ENCODE measurements around the gene CBLL2. TPM values are rescaled to one million over a fixed set of nuclear protein-coding genes. Genes with fewer than 3 reads are reported as not detected.

CBLL2 gene
- total and polyA plus RNA-seq, 9 donors, result not detected

DNA sequence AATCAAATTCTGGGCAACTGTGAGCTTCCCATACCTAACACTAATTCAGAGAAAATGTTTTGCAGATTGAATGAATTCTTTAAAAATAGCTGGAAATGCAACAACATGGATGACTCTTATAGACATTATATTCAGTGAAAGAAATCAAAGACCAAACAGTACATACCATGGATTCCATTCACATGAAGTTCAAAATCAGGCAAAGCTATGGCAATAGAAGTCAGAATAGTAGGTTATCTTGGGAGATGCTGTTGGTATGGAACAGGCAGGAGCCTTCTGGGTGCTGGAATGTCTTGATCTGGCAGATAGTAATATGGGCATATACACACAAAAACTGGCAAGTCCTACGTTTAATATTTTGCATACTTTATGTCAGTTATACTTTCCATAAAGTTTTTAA lies 25.5 kb upstream of the CBLL2 start:
- no peaks in the 10 kb centered on the region for H3K9me3 ChIP-seq
- TF ChIP-seq POLR2A (IDR thresholded peaks at IDR 0.05) (no peak), EP300 (IDR thresholded peaks at IDR 0.05) (no peak)
- TF ChIP-seq, protein P1, sequence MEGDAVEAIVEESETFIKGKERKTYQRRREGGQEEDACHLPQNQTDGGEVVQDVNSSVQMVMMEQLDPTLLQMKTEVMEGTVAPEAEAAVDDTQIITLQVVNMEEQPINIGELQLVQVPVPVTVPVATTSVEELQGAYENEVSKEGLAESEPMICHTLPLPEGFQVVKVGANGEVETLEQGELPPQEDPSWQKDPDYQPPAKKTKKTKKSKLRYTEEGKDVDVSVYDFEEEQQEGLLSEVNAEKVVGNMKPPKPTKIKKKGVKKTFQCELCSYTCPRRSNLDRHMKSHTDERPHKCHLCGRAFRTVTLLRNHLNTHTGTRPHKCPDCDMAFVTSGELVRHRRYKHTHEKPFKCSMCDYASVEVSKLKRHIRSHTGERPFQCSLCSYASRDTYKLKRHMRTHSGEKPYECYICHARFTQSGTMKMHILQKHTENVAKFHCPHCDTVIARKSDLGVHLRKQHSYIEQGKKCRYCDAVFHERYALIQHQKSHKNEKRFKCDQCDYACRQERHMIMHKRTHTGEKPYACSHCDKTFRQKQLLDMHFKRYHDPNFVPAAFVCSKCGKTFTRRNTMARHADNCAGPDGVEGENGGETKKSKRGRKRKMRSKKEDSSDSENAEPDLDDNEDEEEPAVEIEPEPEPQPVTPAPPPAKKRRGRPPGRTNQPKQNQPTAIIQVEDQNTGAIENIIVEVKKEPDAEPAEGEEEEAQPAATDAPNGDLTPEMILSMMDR (IDR thresholded peaks at IDR 0.05), result no peak
- no peaks in the 10 kb centered on the region for H3K27me3 ChIP-seq
- H3K27ac ChIP-seq, result no peak overlapping the region
- WGBS, 3 donors, result 13 to 33% (median 21%) methylated on average over 1 of the region's 1 CpG
- no peaks in the 10 kb centered on the region for H3K36me3 ChIP-seq
- intact Hi-C loops (cut with DNase I), result no loop called here
- H3K4me1 ChIP-seq (ENCODE audit: insufficient read depth), result no peaks in the 10 kb centered on the region
- DNase-seq, result no peak
- no peak overlapping the region for H3K4me3 ChIP-seq

DNA sequence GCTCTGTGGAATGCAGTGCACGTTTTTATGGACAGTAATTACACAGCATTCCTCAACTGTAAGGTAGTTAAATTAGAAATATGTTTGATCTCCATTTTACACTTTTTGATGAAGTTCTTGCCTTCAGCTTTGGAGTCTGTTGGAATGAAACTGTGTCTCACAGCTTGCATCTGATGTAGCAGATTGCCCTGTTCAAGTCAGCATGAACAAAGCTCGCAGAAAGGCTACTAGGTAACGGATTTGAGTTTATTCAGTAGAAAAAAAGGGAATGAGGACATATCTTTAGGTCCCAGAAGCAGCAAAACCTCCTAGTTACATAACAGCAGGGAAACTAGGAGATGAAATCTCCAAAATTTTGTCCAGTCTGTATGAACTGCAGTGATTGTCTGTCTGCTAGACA lies 24.3 kb upstream of the CBLL2 start:
- WGBS, 3 donors, result 52 to 54% (median 52%) methylated on average over 3 of the region's 3 CpGs
- Histone ChIP-seq H3K4me3 (no peak overlapping the region), H3K27ac (no peak overlapping the region), H3K36me3 (no peaks in the 10 kb centered on the region), H3K27me3 (no peaks in the 10 kb centered on the region), H3K9me3 (no peaks in the 10 kb centered on the region), H3K4me1 (ENCODE audit: insufficient read depth) (no peaks in the 10 kb centered on the region)
- DNase-seq, result no peak
- no peak for TF ChIP-seq POLR2A (IDR thresholded peaks at IDR 0.05)
- TF ChIP-seq, protein P1 (IDR thresholded peaks at IDR 0.05), result no peak
- TF ChIP-seq EP300 (IDR thresholded peaks at IDR 0.05), result no peak
- intact Hi-C loops (cut with DNase I), result no loop called here

DNA sequence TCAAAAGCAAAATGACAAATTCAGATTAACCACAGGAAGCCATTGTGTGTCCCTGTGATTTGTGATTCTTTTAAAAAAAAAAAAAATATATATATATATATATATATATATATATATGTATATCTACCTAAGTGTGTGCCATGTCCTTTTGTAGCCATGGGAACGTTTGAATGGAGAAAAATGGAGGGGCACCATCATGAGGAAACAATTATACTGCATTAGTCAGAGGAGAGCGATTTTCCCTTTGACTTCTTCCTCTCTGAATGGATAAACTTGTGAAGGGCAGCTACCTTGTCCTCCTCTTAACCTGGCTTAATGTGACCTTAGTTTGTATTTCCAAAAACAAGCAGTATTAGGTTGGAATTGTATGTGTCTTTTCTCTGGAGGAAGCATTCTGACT lies 23.3 kb upstream of the CBLL2 start:
- WGBS, 3 donors, result 39 to 62% (median 48%) methylated on average over 2 of the region's 2 CpGs
- intact Hi-C loops (cut with DNase I), result no loop called here
- H3K27me3 ChIP-seq, result no peaks in the 10 kb centered on the region
- H3K36me3 ChIP-seq, result no peaks in the 10 kb centered on the region
- no peaks in the 10 kb centered on the region for H3K9me3 ChIP-seq
- H3K27ac ChIP-seq, result no peak overlapping the region
- no peak for DNase-seq
- H3K4me3 ChIP-seq, result no peak overlapping the region
- no peaks in the 10 kb centered on the region for H3K4me1 ChIP-seq (ENCODE audit: insufficient read depth)
- TF ChIP-seq, protein P1 (IDR thresholded peaks at IDR 0.05), result no peak
- TF ChIP-seq EP300 (IDR thresholded peaks at IDR 0.05) (no peak), POLR2A (IDR thresholded peaks at IDR 0.05) (no peak)

DNA sequence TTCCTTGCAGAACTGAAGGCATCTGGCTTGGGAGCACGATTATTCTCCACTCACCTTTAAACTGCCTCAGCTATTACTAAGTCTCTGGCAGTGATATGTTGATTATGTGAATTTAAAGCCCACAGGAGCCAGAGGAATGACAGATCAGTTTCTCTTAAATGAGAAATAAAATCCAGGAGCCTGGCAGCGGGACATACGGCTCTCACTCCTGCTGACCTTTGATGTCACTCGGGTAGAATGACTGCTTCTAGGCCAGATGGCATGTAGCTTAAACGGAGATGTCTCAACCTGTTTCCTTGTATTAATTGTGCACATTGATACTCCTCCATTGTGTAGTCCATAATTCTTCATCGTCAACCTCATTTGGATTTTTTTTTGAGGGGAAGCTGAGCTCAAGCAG lies 4.0 kb upstream of the CBLL2 start:
- 47 to 57% (median 54%) methylated on average over 6 of the region's 6 CpGs for WGBS, 3 donors
- TF ChIP-seq POLR2A (IDR thresholded peaks at IDR 0.05), result no peak
- TF ChIP-seq EP300 (IDR thresholded peaks at IDR 0.05), result no peak
- TF ChIP-seq, protein P1 (IDR thresholded peaks at IDR 0.05), result no peak
- Histone ChIP-seq H3K9me3 (no peaks in the 10 kb centered on the region), H3K27me3 (no peaks in the 10 kb centered on the region), H3K36me3 (no peaks in the 10 kb centered on the region), H3K4me1 (ENCODE audit: insufficient read depth) (no peaks in the 10 kb centered on the region), H3K4me3 (no peak overlapping the region), H3K27ac (no peak overlapping the region)
- intact Hi-C loops (cut with DNase I), result no loop called here
- DNase-seq, result no peak

All from ovary (tissue), 9 donors.